ENCODE results near the gene DTX1. TPM values are rescaled to one million over a fixed set of nuclear protein-coding genes. Genes with fewer than 3 reads are reported as not detected.

Gene DTX1
- total and polyA plus RNA-seq, 7 donors, result 0.49 to 2.4 (median 0.75) TPM

GRCh38 chr12:113109360-113109759 lies 52.8 kb downstream of the DTX1 start:
- Histone ChIP-seq H3K4me3 (no peak overlapping the region), H3K36me3 (ENCODE audit: insufficient read depth in 1 of 2, low read depth in 1 of 2) (no peaks in the 10 kb centered on the region), H3K27me3 (ENCODE audit: insufficient read depth in 3 of 3, low read length in 2 of 3) (peaks cover 0 to 13% (median 3%) of the 10 kb centered on the region in 3 donors), H3K9me3 (no peaks in the 10 kb centered on the region), H3K27ac (no peak overlapping the region), H3K4me1 (no peaks in the 10 kb centered on the region)
- no peak for ATAC-seq
- DNase-seq, result no peak
- TF ChIP-seq CTCF (IDR thresholded peaks at IDR 0.05), result no peak
- WGBS, 3 donors, result 77 to 79% (median 77%) methylated on average over 5 of the region's 5 CpGs
- intact Hi-C loops (cut with DNase I), result no loop called here

- Histone ChIP-seq H3K9me3 (no peaks in the 10 kb centered on the region), H3K36me3 (ENCODE audit: insufficient read depth in 1 of 2, low read depth in 1 of 2) (no peaks in the 10 kb centered on the region), H3K4me3 (no peak overlapping the region), H3K4me1 (no peaks in the 10 kb centered on the region), H3K27ac (no peak overlapping the region), H3K27me3 (ENCODE audit: insufficient read depth in 3 of 3, low read length in 2 of 3) (peaks cover 0 to 9% (median 3%) of the 10 kb centered on the region in 3 donors)
- TF ChIP-seq CTCF (IDR thresholded peaks at IDR 0.05), result no peak
- WGBS, 3 donors, result 54 to 62% (median 54%) methylated on average over 7 of the region's 7 CpGs
- DNase-seq (no peak), ATAC-seq (no peak)
- intact Hi-C loops (cut with DNase I), result no loop called here
These were observed 53.5 kb downstream of the DTX1 start for GRCh38 chr12:113109872-113110599.

- intact Hi-C loops (cut with DNase I), result no loop called here
- Histone ChIP-seq H3K36me3 (ENCODE audit: insufficient read depth in 1 of 2, low read depth in 1 of 2) (no peaks in the 10 kb centered on the region), H3K27me3 (ENCODE audit: insufficient read depth in 3 of 3, low read length in 2 of 3) (peaks cover 0 to 6% (median 3%) of the 10 kb centered on the region in 3 donors), H3K9me3 (no peaks in the 10 kb centered on the region), H3K4me3 (no peak overlapping the region), H3K27ac (no peak overlapping the region), H3K4me1 (no peaks in the 10 kb centered on the region)
- TF ChIP-seq CTCF (IDR thresholded peaks at IDR 0.05), result no peak
- ATAC-seq, result no peak
- WGBS, 3 donors, result 77 to 85% (median 84%) methylated on average over 3 of the region's 3 CpGs
- DNase-seq, result no peak
These were observed 54.7 kb downstream of the DTX1 start for GRCh38 chr12:113111247-113111646.

GRCh38 chr12:113112043-113112899 lies 55.7 kb downstream of the DTX1 start:
- intact Hi-C loops (cut with DNase I), result no loop called here
- ATAC-seq, result no peak
- no peaks in the 10 kb centered on the region for H3K9me3 ChIP-seq
- 56 to 65% (median 58%) methylated on average over 35 to 39 of the region's 39 CpGs for WGBS, 3 donors
- H3K27ac ChIP-seq, result no peak overlapping the region
- H3K36me3 ChIP-seq (ENCODE audit: insufficient read depth in 1 of 2, low read depth in 1 of 2), result no peaks in the 10 kb centered on the region
- no peak for DNase-seq
- TF ChIP-seq CTCF (IDR thresholded peaks at IDR 0.05), result no peak
- no peaks in the 10 kb centered on the region for H3K4me1 ChIP-seq
- H3K4me3 ChIP-seq, result no peak overlapping the region
- H3K27me3 ChIP-seq (ENCODE audit: insufficient read depth in 3 of 3, low read length in 2 of 3), result peaks cover 0 to 6% (median 3%) of the 10 kb centered on the region in 3 donors

Data from psoas muscle (tissue), 8 donors.